CD4-positive, alpha-beta T cell treated with Interleukin-12 subunit alpha and Interleukin-12 subunit beta, for 1 hour (primary cell): ENCODE data around the gene DNAJC5.
"Not testable (repeated sequence)": the region's sequence is repeated elsewhere in the genome, so short reads cannot be mapped to it uniquely, and the experiment has no call there.

ENCODE experiments used
- DNase-seq: peaks from one replicate; pipeline ENCODE4 v3.0.0-alpha.2; 2020

Gene DNAJC5

GRCh38 chr20:63957004-63957689, 62.2 kb downstream of the DNAJC5 start:
- peak; percentile 58 for DNase-seq

GRCh38 chr20:63957690-63958441, 62.9 kb downstream of the DNAJC5 start:
- peak; percentile 9 for DNase-seq

GRCh38 chr20:63958471-63958870, 63.5 kb downstream of the DNAJC5 start:
- no peak for DNase-seq

GRCh38 chr20:63958964-63959698, 64.2 kb downstream of the DNAJC5 start:
- no peak for DNase-seq

GRCh38 chr20:63959699-63960075, 64.8 kb downstream of the DNAJC5 start:
- DNase-seq, result no peak

- DNase-seq, result not testable (repeated sequence)
These were observed 66.0 kb downstream of the DNAJC5 start for GRCh38 chr20:63960654-63961621.

- DNase-seq, result no peak
These were observed 66.9 kb downstream of the DNAJC5 start for GRCh38 chr20:63961664-63962425.

- DNase-seq, result no peak
These were observed 67.8 kb downstream of the DNAJC5 start for GRCh38 chr20:63962426-63963347.

GRCh38 chr20:63963348-63963741, 68.4 kb downstream of the DNAJC5 start:
- DNase-seq, result no peak

- no peak for DNase-seq
These were observed 68.9 kb downstream of the DNAJC5 start for GRCh38 chr20:63963784-63964301.

- no peak for DNase-seq
These were observed 69.5 kb downstream of the DNAJC5 start for GRCh38 chr20:63964412-63964811.

GRCh38 chr20:63966172-63966943, 71.4 kb downstream of the DNAJC5 start:
- no peak for DNase-seq

- DNase-seq, result no peak
These were observed 72.0 kb downstream of the DNAJC5 start for GRCh38 chr20:63966944-63967322.

GRCh38 chr20:63967330-63968135, 72.6 kb downstream of the DNAJC5 start:
- no peak for DNase-seq

- DNase-seq, result no peak
These were observed 73.4 kb downstream of the DNAJC5 start for GRCh38 chr20:63968136-63968927.

- DNase-seq, result peak; percentile 43
These were observed 74.2 kb downstream of the DNAJC5 start for GRCh38 chr20:63968928-63969760.
